Immature natural killer cell (primary cell): ENCODE measurements around the gene FLOT1. TPM values are rescaled to one million over a fixed set of nuclear protein-coding genes. Genes with fewer than 3 reads are reported as not detected.

Experiments
- DNase-seq, 3 donors: peaks; one replicate each; pipeline ENCODE4 v3.0.0; 2022; ENCODE audit warnings: mixed read lengths in 1 of 3
- H3K27ac Mint-ChIP-seq, 6 donors: one replicate each; pipeline ENCODE4 v1.8.0; 2020; ENCODE audit warnings: mixed read lengths in 6 of 6, mild to moderate bottlenecking in 5 of 6, inconsistent platforms in 4 of 6, moderate library complexity in 3 of 6
- H3K27me3 Mint-ChIP-seq, 3 donors: one replicate each; pipeline ENCODE4 v1.8.0; 2020 to 2021; ENCODE audit warnings: low read depth in 3 of 3, mild to moderate bottlenecking in 3 of 3, mixed read lengths in 3 of 3, moderate library complexity in 3 of 3, inconsistent platforms in 1 of 3
- H3K36me3 Mint-ChIP-seq, 3 donors: one replicate each; pipeline ENCODE4 v1.8.0; 2020; ENCODE audit warnings: mixed read lengths in 3 of 3, inconsistent platforms in 2 of 3, mild to moderate bottlenecking in 2 of 3
- H3K4me1 Mint-ChIP-seq, 2 donors: one replicate each; pipeline ENCODE4 v1.8.0; 2020; ENCODE audit warnings: inconsistent platforms in 2 of 2, mild to moderate bottlenecking in 2 of 2, mixed read lengths in 2 of 2, moderate library complexity in 1 of 2
- H3K4me3 Mint-ChIP-seq, 5 donors: one replicate each; pipeline ENCODE4 v1.8.0; 2020; ENCODE audit warnings: mild to moderate bottlenecking in 5 of 5, mixed read lengths in 5 of 5, inconsistent platforms in 3 of 5, moderate library complexity in 3 of 5
- H3K9me3 Mint-ChIP-seq, 6 donors: one replicate each; pipeline ENCODE4 v1.8.0; 2020; ENCODE audit warnings: mild to moderate bottlenecking in 6 of 6, mixed read lengths in 6 of 6, inconsistent platforms in 4 of 6, moderate library complexity in 3 of 6
- polyA plus RNA-seq, 3 donors: library from polyadenylated mRNA; unstranded; fragments of 300-500 nt; fragmentation: Illumina TruSeq; gene quantifications; one replicate each; pipeline ENCODE4 v1.2.3, GENCODE V29; 2021

The FLOT1 gene
- polyA plus RNA-seq, 3 donors from 2014 or later: 148 to 214 (median 174) TPM

DNA sequence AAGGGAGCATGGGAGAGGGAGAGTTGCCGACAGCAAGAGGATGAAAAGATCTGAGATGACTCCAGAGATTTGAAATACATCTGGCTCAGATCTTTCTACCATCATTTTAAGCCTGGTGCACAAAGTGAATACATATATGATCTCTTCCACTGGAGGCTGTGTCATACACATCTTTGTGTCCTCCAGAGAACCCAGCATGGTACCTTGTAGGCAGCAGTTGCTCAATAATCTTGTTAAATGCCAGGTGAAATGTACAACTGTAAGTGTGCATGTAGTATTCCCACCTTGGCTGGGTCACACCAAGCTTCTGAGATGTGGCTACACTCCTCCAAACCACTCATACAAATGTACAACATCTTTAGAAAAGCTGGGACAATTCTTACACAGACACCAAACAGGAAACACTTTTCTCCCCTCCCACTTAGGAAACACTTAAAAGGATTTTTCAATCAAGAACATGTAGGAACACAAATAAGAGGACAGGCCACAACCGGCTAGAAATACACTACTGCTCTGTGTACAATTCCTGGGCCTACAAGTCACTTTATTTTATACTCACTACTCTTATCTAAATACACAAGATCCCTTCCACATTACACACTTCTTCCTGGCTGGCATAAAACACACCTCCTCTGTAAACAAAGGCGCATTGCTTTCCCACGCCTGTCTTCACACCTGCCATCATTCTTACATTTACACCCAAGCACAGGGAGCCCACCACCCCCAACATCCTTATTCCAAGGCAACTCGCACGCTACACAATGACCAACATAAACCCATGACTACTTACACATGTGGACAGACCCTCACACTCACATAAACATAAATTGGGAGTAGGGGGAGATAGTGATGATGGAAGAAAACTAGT is 5.6 kb upstream of the FLOT1 start:
- Mint-ChIP-seq H3K4me3 (no peak overlapping the region), H3K27me3 (peaks cover 0 to 9% (median 2%) of the 10 kb centered on the region in 3 donors), H3K9me3 (peaks cover 0 to 1% (median 0%) of the 10 kb centered on the region in 6 donors), H3K4me1 (peaks cover 17 to 21% of the 10 kb centered on the region in 2 donors), H3K36me3 (no peaks in the 10 kb centered on the region), H3K27ac (peak overlapping the region in 1 of 6 donors; percentile 42)
- DNase-seq: no peak

DNA sequence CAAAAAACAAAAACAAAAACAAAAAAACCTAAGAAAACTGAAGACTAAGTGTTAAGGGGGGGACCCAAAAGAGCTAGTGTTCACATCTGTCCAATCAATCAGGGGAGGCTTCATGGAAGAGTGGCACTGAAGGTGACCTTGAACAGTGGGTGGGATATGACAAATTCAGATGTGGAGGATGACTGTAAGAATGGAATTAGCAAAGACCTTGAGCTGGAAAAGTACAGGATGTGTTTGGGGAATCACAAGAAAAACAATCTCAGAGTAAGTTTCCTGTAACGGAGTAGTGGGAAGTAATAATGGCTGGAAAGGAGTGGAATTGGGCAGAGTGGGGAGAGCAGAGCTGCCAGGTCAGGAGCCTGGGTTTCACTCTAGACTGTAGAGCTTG is 4.8 kb upstream of the FLOT1 start:
- no peaks in the 10 kb centered on the region for H3K36me3 Mint-ChIP-seq
- peaks cover 0 to 13% (median 6%) of the 10 kb centered on the region in 3 donors for H3K27me3 Mint-ChIP-seq
- no peak overlapping the region for H3K4me3 Mint-ChIP-seq
- peaks cover 21 to 25% of the 10 kb centered on the region in 2 donors for H3K4me1 Mint-ChIP-seq
- H3K9me3 Mint-ChIP-seq: peaks cover 0 to 1% (median 0%) of the 10 kb centered on the region in 6 donors
- DNase-seq: no peak
- H3K27ac Mint-ChIP-seq: no peak overlapping the region

DNA sequence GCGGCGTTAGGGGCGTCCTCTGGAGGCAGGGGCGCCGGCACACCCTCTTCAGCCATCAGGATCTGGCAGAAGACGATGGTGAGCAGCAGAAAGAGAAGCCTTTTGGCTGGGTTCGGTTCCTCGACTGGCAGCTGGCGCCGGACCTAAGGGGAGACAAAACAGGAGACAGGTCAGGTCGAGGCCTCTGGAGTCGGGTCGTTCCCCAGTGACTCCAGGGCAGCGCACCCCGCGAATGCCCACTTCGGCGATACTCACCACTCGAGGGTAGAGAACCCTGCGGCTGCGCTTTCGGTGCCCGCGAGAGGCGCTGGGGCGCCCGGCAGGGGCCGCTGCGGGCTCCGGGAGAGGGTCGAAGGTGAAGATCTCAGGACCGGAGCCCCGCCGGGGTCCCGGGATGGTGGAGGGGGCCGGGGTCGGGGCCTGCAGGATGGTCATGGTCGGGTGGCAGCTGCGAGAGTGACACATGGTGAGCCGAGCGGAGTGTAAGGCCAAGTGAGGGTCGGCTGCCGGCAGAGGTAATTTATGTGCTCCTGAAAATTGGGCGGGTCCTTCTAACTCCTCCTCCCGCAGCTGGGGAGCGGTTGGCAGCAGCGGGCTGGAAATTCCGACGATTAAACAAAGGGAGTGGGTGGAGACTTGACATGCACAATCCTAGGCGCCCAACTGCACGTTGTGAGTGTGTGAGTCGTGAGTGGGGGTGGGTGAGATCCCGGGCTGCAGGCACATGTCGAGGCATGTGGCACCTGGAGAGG is 1.7 kb upstream of the FLOT1 start, which contains the start of gene IER3:
IER3 (minus strand) TSS at position 494 of the 752 bp plus-strand sequence; CDS start at position 465, 29 bp downstream.
- peak; percentile 61 to 62 (median 62) for DNase-seq
- peaks cover 0 to 1% (median 0%) of the 10 kb centered on the region in 6 donors for H3K9me3 Mint-ChIP-seq
- H3K4me1 Mint-ChIP-seq: peaks cover 43 to 52% of the 10 kb centered on the region in 2 donors
- peak within 1 kb of the TSS; percentile 88 to 97 (median 89) for H3K4me3 Mint-ChIP-seq
- H3K36me3 Mint-ChIP-seq: peaks cover 9 to 25% (median 12%) of the 10 kb centered on the region in 3 donors
- peaks cover 3 to 24% (median 4%) of the 10 kb centered on the region in 3 donors for H3K27me3 Mint-ChIP-seq
- peak within 1 kb of the TSS; percentile 89 to 97 (median 94) for H3K27ac Mint-ChIP-seq

DNA sequence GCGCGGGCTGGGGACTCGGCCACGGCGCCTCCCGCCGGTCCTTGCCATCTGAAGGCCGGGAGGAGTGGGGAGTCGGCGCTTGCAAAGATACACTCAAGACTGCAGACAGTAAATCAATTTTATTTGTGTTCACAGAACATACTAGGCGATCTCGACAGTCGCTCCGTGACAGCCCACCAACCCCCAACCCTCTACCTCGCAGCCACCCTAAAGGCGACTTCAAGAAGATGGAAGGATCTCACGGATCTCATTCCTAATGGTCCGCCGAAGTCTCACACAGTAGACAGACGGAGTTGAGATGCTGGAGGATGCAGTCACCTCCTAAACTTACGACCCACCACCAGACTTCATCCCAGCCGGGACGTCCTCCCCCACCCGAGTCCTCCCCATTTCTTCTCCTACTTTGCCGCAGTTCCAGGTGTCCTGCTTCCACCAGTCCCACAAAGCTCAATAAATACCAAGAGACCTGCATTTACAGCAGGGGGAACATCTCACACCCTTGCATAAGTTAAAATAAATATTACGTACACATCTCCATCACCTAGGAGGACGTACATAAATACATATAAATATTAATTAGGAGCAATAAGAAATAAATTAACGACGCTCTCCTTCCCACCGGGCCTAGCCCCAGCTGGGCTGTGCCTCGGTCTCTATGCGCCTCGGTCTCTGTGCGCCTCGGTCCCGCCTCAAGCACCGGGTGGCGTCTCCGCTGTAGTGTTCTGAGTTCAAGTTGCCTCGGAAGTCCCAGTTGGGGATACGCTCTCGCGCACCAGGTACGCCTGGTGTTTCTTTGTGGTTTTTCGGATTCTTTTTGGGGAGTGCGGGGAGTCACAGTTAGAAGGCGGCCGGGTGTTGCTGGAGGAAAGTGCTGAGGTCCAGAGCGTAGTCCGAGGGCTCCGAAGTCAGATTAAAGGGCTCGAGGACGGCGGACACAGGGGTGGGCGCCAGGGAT is 889 bp upstream of the FLOT1 start:
- Mint-ChIP-seq H3K36me3 (peaks cover 17 to 34% (median 20%) of the 10 kb centered on the region in 3 donors), H3K4me1 (peaks cover 52 to 61% of the 10 kb centered on the region in 2 donors), H3K27ac (peak overlapping the region; percentile 89 to 97 (median 94)), H3K4me3 (peak overlapping the region; percentile 88 to 97 (median 89)), H3K27me3 (peaks cover 3 to 24% (median 4%) of the 10 kb centered on the region in 3 donors), H3K9me3 (peaks cover 0 to under 1% (median 0%) of the 10 kb centered on the region in 6 donors)
- peak; percentile 22 to 32 (median 29) for DNase-seq

DNA sequence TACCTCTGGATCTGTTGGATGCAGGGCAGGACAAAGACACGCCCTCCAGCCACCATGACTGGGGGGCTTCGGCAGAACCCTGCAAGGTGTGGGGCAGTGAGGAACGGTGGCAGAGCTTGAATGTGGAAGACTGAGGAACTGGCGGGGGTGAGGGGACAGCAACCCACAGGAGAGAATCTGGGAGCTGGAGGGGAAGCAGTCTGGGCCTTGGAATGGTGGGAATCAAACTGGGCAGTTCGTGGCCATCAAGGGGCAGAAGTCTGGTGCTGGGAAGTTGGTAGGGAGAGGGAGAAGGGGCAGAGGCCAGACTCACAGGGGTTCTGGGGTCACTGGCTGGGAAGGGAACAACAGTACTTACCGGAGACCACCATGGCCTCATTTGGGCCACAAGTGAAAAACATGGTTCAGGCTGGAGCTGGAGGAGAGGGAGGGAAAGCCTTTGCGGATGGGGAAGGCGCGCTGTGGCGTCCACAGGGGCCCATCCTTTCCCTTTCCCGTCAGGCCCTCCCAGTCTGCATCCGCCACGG is 635 bp downstream of the FLOT1 start:
- Mint-ChIP-seq H3K36me3 (peaks cover 21 to 40% (median 22%) of the 10 kb centered on the region in 3 donors), H3K9me3 (peaks cover 0 to 2% (median 0%) of the 10 kb centered on the region in 6 donors), H3K27ac (peak overlapping the region; percentile 76 to 94 (median 85)), H3K27me3 (peaks cover 3 to 26% (median 4%) of the 10 kb centered on the region in 3 donors), H3K4me1 (peaks cover 65 to 75% of the 10 kb centered on the region in 2 donors), H3K4me3 (peak overlapping the region; percentile 89 to 91 (median 89))
- no peak for DNase-seq

DNA sequence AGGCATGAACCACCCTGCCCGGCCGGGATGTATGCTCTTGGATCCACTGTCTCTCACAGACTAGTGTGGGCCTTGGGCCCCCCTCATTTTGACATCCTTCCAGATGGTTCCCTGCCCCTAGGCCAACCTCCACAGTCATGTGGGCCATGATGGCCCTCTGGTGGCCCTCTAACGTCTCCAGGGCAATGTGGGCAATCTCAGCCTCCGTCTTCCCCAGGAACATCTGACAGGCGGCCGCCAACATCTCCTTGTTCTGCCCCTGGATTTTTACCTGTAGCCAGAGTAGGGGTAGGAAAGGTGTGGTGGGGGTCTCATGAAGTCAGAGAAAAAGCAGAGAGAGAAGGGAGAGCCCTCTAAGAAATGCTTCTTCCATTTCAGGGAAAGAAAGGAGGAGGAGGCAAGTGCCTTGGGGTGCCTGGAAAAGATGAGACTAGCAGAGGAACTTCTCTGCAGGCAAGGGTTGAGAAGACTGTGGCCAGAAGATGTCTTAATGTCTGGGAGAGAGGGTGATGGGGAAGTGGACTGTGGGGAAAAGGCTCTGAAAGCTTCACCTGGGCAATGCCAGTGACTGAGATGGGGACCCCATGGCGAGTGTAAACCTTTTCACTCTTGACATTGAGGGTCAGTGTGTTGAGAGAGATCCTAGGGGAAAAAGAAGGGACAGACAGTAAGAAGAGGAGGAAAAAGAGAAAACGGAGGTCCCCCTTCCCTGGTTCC is 1.3 kb downstream of the FLOT1 start:
- Mint-ChIP-seq H3K4me3 (peak overlapping the region; percentile 89 to 91 (median 89)), H3K4me1 (peaks cover 71 to 82% of the 10 kb centered on the region in 2 donors), H3K27ac (peak overlapping the region; percentile 76 to 94 (median 85)), H3K27me3 (peaks cover 3 to 28% (median 4%) of the 10 kb centered on the region in 3 donors), H3K36me3 (peaks cover 21 to 42% (median 25%) of the 10 kb centered on the region in 3 donors), H3K9me3 (peaks cover 0 to 2% (median 0%) of the 10 kb centered on the region in 6 donors)
- no peak for DNase-seq

DNA sequence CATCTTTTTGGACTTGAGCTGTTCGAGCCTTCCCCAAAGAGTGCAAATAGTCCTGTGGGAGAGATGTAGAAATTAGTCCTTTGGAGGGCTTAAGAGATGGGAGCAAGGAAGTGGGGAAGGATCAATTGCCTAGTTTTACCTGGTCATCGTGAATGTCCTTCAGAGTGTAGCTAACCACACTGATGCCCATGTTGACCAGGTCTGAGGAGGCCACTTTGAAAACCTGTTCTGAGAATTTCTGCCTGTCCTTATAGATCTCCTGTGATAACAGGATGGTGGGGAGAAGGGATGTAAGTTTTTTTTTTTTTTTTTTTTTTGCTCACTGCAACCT is 2.0 kb downstream of the FLOT1 start:
- Mint-ChIP-seq H3K9me3 (peaks cover 0 to 2% (median 0%) of the 10 kb centered on the region in 6 donors), H3K27me3 (peaks cover 3 to 30% (median 4%) of the 10 kb centered on the region in 3 donors), H3K27ac (peak overlapping the region in 3 of 6 donors; percentile 23 to 60 (median 51)), H3K4me1 (peaks cover 78 to 89% of the 10 kb centered on the region in 2 donors), H3K36me3 (peaks cover 21 to 48% (median 25%) of the 10 kb centered on the region in 3 donors), H3K4me3 (peak overlapping the region in 4 of 5 donors; percentile 24 to 64 (median 53))
- no peak for DNase-seq

DNA sequence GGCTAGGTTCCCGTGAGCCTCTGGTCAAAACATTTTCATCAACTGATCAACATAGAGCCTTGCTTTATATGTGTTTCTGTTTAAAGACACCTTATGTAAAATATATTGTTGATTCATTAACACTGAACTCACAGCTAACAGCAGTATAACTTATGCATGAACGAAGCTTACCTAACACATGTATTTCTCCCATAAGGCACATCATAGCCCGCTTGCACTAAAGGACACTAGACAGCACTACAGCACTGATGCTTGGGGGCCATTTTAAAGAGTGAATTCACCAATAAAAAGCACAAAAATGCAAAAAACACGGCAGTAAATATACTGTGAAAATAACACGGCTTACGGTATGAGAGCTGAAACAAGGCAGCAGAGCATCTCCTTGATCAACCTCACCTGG is 4.0 kb downstream of the FLOT1 start:
- DNase-seq: no peak
- H3K9me3 Mint-ChIP-seq: peaks cover 0 to 2% (median 0%) of the 10 kb centered on the region in 6 donors
- peak overlapping the region in 3 of 5 donors; percentile 18 to 44 (median 35) for H3K4me3 Mint-ChIP-seq
- H3K4me1 Mint-ChIP-seq: peaks cover 70 to 73% of the 10 kb centered on the region in 2 donors
- peaks cover 3 to 24% (median 4%) of the 10 kb centered on the region in 3 donors for H3K27me3 Mint-ChIP-seq
- H3K27ac Mint-ChIP-seq: peak overlapping the region; percentile 46 to 96 (median 56)
- H3K36me3 Mint-ChIP-seq: peaks cover 21 to 52% (median 25%) of the 10 kb centered on the region in 3 donors

DNA sequence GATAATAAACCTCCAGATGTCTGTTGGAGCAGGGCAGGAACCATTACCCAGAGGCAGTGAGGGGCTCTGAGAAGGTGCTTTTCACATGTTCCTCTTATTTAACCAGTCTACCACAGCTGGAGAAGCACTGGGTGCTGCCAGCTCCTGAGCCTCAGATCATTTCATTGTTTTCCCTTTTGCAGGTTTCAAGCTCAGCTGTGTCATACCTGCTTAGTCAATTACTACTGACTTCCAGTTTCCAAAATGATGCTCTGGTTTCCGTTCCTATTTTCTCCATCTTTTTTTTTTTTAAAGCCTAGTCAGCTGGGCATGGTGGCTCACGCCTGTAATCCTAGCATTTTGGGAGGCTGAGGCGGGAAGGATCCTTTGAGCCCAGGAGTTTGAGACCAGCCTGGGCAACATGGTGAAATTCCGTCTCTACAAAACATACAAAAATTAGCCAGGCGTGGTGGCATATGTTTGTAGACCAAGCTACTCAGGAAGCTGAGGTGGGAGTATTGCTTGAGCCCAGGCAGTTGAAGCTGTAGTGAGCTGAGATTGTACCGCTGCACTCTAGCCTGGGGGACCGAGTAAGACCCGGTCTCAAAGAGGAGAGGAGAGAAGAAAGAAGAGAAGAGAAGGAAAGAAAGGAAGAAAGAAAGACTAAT is 6.7 kb downstream of the FLOT1 start:
- Mint-ChIP-seq H3K36me3 (peaks cover 18 to 47% (median 27%) of the 10 kb centered on the region in 3 donors), H3K27me3 (peaks cover 0 to 8% (median 0%) of the 10 kb centered on the region in 3 donors)
- no peak for DNase-seq

DNA sequence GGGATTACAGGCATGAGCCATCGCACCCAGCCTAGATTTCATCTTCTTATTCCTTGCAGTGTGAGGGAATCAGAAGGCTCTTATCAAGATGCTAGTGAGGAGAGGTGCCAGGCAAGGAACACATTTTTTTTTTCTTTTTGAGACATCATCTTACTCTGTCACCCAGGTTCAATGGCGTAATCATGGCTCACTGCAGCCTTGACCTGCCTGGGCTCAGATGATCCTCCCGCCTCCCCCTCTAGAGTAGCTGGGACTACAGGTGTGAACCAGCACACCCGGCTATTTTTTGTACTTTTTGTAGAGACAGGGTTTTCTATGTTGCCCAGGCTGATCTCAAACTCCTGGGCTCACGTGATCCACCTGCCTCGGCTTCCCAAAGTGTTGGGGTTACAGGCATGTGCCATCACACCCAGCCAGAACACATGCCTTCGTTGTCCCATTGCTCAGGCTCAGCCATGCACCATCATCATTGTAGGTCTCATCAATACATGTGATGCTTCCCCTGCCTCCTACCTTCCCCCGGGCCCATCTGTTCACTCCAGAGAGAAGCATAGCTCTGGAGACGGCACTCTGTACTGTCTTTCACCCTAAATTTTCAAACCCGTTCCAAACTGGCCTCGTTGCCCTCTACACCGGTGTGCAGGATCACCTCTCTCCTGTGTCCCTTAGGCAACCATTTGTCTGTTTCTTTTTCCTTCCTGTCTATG is 10.1 kb downstream of the FLOT1 start:
- peaks cover 0 to 6% (median 0%) of the 10 kb centered on the region in 3 donors for H3K27me3 Mint-ChIP-seq
- H3K27ac Mint-ChIP-seq: peak overlapping the region in 3 of 6 donors; percentile 24 to 53 (median 29)
- no peak overlapping the region for H3K4me3 Mint-ChIP-seq
- no peak for DNase-seq
- peaks cover 37 to 38% of the 10 kb centered on the region in 2 donors for H3K4me1 Mint-ChIP-seq
- peaks cover 0 to 32% (median 10%) of the 10 kb centered on the region in 3 donors for H3K36me3 Mint-ChIP-seq
- no peaks in the 10 kb centered on the region for H3K9me3 Mint-ChIP-seq

More for the DNA sequence above, 6.7 kb downstream of the FLOT1 start:
- Mint-ChIP-seq H3K9me3 (peaks cover 0 to 2% (median 0%) of the 10 kb centered on the region in 6 donors), H3K4me3 (peak overlapping the region; percentile 74 to 93 (median 84)), H3K4me1 (peaks cover 54 to 56% of the 10 kb centered on the region in 2 donors), H3K27ac (peak overlapping the region; percentile 91 to 96 (median 96))
